Fibroblast of lung (primary cell): ENCODE measurements around the gene SAXO1.

ENCODE experiments used
- EZH2 ChIP-seq: IDR thresholded peaks from 2 replicates; pipeline ENCODE4 v1.5.1; 2012; ENCODE audit warnings: low read length, control low read depth, mild to moderate bottlenecking; ENCODE audit errors: missing control alignments
- TF ChIP-seq, protein P1 (sequence below), 2 donors: IDR thresholded peaks in 1 of 2; conservative IDR thresholded peaks in 1 of 2; 1 replicate in 1 of 2; 2 replicates in 1 of 2; pipeline ENCODE4 v1.5.1; 2011 to 2012; ENCODE audit warnings: low read length in 2 of 2, control low read depth in 1 of 2, inconsistent platforms in 1 of 2, low read depth in 1 of 2, mild to moderate bottlenecking in 1 of 2

DNA sequence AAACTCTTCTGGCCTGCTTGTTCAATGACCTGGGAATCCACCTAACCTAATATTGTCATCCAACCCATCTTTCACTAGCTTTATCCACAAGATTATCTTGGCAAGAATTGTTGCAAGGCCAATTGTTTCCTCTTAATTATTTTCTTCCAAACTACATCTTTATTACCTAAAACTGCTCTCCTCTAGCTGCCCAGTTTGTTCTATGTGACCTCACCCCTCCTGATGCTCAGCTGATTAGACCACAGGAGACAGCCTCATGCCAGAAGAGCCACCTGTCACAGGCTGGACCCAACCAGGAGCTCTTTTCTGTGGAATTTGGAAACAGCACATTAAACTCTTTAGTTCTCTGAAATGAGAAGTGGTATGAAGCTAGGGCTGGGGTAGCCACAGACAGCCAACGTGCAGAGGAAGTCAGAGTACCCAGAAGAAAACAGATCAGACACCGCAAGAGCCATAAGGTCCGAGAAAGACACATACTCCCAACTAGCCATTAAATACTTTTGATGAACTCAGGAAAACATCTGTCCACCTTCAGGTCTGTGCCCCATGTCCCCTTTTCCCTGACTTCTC is 12.0 kb downstream of the SAXO1 start:
- TF ChIP-seq, protein P1, sequence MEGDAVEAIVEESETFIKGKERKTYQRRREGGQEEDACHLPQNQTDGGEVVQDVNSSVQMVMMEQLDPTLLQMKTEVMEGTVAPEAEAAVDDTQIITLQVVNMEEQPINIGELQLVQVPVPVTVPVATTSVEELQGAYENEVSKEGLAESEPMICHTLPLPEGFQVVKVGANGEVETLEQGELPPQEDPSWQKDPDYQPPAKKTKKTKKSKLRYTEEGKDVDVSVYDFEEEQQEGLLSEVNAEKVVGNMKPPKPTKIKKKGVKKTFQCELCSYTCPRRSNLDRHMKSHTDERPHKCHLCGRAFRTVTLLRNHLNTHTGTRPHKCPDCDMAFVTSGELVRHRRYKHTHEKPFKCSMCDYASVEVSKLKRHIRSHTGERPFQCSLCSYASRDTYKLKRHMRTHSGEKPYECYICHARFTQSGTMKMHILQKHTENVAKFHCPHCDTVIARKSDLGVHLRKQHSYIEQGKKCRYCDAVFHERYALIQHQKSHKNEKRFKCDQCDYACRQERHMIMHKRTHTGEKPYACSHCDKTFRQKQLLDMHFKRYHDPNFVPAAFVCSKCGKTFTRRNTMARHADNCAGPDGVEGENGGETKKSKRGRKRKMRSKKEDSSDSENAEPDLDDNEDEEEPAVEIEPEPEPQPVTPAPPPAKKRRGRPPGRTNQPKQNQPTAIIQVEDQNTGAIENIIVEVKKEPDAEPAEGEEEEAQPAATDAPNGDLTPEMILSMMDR (conservative IDR thresholded peaks at IDR 0.05 in 1 of 2, IDR thresholded peaks at IDR 0.05 in 1 of 2; ENCODE audit: low read depth in 1 of 2, low read length in 2 of 2) = no peak
- TF ChIP-seq EZH2 = no peak
